GM18870 (cell line): Measurements from ENCODE around the gene RIIAD1.
"Not testable (repeated sequence)": the region's sequence is repeated elsewhere in the genome, so short reads cannot be mapped to it uniquely, and the experiment has no call there.

ENCODE experiments used
- ATAC-seq: cut with Tn5 transposase; IDR thresholded peaks from one replicate; pipeline ENCODE4 v1.9.1; 2021; ENCODE audit warnings: moderate library complexity; ENCODE audit not compliant: unreplicated experiment

The RIIAD1 gene

DNA sequence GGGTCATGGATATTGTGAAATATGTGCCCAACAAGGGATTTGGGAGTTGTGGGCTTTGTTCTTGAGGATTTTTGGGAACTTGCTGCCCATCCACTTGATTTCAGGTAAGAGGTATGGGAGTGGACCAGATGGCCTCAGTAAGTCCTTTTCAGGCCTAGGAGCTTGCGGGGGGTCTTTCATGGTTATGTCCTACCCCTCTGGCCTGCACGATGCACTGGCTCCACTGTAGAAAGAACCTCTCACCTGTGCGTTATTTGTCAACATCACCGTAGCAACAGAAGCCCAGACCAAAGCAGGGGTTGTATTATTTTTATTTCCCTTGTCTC is 8.6 kb downstream of the RIIAD1 start:
- no peak for ATAC-seq

GRCh38 chr1:151733126-151733525 is 11.8 kb downstream of the RIIAD1 start:
- ATAC-seq, result no peak

DNA sequence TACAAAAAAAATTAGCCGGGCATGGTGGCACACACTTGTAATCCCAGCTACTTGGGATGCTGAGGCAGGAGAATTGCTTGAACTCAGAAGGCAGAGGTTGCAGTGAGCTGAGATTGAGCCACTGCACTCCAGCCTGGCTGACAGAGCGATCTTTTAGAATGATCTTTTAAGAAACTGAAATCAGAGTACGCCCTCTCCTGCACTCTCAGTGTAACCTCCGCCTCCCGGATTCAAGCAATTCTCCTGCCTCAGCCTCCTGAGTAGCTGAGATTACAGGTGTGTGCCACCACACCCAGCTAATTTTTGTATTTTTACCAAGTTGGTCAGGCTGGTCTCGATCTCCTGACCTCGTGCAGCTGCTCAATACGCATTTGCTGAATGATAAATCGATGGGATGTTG is 12.7 kb downstream of the RIIAD1 start:
- not testable (repeated sequence) for ATAC-seq

DNA sequence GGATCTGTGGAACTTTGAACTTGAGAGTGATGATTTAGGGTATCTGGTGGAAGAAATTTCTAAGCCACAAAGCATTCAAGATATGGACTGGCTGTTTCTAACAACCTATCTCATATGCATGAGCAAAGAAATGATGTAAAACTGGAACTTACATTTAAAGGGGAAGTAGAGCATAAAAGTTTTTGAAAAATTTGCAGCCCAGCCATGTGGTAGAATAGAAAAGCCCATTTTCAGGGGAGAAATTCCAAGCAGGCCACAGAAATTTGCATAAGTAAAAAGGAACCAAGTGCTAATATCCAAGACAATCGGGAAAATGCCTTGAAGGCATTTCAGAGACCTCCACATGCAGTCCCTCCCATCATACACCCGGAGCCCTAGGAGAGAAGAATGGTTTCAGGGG is 15.7 kb downstream of the RIIAD1 start:
- ATAC-seq, result no peak

- no peak for ATAC-seq
These were observed 16.2 kb downstream of the RIIAD1 start for GRCh38 chr1:151737479-151737878.

DNA sequence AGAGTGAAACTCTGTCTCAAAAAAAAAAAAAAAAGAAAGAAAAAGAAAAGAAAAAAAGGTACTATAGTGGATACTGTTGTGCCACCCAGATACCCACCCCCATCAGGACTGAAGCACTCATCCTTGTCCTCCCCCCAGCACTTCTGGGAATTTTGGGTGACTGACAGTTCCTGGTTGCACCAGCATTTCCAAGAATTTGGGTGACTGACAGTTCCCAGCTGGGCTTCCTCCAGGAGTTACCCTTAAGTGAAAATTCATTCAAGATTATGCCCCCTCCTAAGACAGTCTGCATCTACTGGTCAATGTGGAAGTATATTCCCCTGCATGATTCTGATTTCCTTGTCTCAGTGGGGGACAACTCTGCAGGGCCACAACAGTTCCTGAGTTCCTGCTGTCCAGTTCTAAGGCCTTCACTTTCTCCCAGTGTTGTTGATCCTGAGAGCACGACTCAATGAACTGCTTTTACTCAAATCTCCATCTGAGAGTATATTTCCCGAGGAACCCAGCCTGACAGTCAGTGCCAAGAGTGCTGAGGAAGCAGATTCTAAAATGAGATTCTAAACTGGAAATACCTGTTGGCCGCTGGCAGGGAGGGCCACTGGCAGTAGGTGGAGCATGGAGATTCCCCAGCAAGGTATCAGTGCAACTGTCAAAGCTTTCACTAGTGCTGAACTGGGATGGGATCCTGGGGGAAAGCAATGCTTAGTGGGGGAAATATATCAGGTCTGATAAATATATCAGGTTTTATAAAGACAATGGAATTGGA is 18.5 kb downstream of the RIIAD1 start:
- no peak for ATAC-seq

GRCh38 chr1:151741516-151741915 is 20.2 kb downstream of the RIIAD1 start:
- no peak for ATAC-seq

- no peak for ATAC-seq
These were observed 35.0 kb downstream of the RIIAD1 start for GRCh38 chr1:151756291-151756690.

GRCh38 chr1:151759241-151759640 is 37.9 kb downstream of the RIIAD1 start:
- ATAC-seq, result no peak

- no peak for ATAC-seq
These were observed 39.5 kb downstream of the RIIAD1 start for GRCh38 chr1:151760597-151761385.

DNA sequence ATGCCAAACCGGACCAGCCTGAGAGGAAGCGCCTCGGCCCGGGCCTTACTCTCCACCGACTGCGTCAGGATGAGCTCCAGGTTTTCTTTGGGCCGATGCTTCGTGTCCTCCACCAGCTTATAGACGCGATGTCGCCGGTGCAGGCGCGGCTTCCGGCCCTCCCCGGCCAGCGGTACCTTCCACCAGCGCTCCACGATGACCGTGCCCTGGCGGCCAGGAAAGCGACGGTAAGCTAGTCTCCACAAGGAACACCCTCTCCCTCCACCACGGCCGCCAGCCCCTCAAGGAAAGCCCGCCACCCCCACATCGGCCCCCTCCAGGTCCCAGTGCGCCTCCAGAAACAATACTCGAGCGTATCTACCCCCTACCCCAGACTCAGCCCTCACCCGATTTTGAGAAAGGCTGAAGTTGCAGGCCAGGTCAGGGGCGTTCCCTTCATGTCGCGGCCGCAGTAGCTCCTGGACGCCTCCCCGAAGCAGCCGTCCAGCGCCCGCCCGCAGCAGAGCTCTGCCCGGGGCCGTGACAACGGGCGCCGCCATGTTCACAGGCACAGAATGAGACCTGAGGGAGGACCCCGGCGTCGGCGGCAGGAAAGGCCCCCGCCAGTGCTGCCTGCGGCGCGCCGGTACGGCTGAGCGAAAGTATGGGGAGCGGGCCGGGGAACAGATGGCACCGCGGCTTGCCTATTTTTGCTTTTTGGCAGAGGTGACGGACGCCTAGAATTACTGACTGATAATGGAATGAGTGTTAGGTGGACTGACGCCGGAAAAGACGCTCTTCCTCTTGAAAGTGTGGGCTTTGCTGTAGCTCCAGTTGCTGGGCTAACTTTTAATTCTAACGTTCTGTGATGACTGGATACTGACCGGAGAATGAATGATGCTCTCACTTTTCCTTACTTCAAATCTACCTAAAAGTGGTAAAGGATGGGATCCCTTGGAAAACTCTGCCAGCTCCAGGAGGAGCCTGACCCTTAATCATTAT is 41.9 kb downstream of the RIIAD1 start, which contains the start of gene MRPL9:
MRPL9 (minus strand) TSS at position 556 of the 981 bp plus-strand sequence; CDS start at position 539, 17 bp downstream.
- ATAC-seq, result no peak

DNA sequence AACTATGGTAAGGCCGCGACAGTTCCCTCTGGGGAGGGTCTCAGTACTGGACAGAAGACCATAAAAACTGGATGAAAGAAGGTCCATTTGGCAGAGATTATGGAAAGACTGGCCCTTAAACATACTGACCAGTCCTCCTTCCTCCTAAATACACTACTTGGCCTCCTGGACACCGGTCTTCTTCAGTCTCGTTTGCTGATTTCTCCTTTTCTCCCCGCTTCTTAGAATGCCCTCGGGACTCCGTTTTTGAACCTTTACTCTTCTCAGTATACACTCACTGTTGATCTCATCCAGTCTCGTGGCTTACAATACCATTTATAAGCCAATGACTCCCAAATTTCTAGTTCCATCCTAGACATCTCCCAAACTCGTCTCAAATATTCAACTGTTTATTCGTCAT is 42.7 kb downstream of the RIIAD1 start:
- no peak for ATAC-seq

DNA sequence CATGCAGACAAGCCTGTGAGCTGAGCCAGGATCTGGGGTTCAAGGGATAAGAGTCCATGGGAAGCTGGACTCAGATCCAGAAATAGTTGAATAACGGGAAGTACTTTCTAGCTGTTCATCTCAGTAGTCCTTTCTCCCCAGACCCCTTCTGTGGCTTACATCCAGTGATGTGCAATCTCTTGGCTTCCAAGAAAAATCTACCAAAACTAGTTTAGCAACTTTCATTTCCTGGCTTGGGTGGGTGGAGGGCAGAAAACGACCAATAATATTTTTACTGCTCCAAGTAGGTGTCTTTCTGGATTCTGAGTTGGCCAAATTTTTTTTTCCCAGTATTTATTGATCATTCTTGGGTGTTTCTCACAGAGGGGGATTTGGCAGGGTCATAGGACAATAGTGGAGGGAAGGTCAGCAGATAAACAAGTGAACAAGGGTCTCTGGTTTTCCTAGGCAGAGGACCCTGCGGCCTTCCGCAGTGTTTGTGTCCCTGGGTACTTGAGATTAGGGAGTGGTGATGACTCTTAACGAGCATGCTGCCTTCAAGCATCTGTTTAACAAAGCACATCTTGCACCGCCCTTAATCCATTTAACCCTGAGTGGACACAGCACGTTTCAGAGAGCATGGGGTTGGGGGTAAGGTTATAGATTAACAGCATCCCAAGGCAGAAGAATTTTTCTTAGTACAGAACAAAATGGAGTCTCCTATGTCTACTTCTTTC is 47.2 kb downstream of the RIIAD1 start:
- not testable (repeated sequence) for ATAC-seq

- ATAC-seq, result not testable (repeated sequence)
These were observed 47.9 kb downstream of the RIIAD1 start for GRCh38 chr1:151769270-151769669.

GRCh38 chr1:151773702-151774101 is 52.4 kb downstream of the RIIAD1 start:
- no peak for ATAC-seq

DNA sequence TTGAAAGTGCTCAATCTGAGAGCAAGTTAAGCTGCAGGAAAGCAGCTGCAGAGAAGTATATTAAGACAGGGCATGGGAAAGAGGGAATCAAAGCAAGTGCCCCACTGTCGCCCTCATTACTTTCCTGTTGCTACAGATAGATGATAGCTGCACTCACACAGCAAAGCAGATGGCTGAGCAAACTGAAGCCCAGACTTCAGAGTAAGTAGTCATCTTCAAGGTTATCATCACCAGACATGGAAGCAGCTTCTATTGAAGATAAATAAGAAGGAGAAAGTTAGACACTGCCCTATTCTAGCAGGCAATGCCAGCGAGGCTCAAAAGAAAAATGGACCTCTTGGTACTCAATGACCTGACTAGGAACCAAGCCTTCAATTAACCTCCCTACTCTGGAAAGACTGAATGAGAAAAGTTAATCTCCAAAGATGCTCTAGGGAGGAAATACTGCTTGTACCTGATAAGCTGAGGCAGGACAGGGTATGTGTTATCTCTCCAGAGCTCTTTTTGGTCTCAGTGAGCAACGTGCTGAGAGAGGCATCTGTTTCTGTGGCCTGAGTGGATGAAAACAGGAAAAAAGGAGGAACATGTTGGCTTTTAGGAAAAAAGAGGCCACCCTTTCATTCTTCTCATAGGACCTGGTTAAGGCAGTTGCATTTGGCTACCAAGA is 53.1 kb downstream of the RIIAD1 start:
- ATAC-seq, result no peak

- ATAC-seq, result no peak
These were observed 54.8 kb downstream of the RIIAD1 start for GRCh38 chr1:151775894-151776664.

DNA sequence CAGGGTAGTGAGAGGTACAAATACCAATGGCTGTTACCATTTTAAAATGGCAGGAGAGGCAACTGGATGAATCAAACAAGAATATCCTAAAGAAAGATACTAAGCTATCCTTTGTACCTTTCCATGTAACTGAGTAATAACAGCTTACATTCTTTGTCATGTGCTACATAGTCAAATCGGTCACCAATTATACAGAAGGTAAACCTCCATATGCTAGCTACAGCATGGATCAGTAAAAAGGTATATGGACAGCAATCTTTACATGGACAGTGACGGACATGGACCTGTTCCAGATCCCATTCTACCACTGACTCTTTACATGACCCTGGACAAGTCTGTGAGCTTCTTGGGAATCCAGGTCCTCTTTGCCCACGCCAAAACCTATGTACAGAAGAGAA is 55.3 kb downstream of the RIIAD1 start:
- no peak for ATAC-seq

DNA sequence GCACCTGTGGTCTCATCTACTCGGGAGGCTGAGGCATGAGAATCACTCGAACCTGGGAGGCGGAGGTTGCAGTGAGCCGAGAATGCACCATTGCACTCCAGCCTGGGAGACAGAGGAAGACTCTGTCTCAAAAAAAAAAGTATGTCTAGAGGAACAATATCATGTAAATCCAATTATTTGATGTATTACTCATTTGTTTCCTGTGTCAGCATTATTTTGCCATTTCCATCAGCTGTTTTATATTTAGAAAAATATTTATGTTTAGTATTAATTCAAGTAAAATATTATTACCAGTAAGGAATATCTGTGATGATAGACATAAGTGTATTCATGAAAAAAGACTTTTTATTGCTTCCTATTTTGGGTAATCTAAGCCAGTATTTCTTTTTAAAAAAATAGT is 56.0 kb downstream of the RIIAD1 start:
- ATAC-seq, result no peak
